GM04503 (cell line): Measurements from ENCODE around the gene ATRN.

Source experiments
- DNase-seq: peaks from one replicate; pipeline ENCODE4 v3.0.0-alpha.2; 2012; ENCODE audit warnings: low read depth

The ATRN gene

GRCh38 chr20:3678198-3678597 lies 207.4 kb downstream of the ATRN start:
- no peak for DNase-seq

- no peak for DNase-seq
Measured at GRCh38 chr20:3678856-3679720, 208.3 kb downstream of the ATRN start.

- DNase-seq, result peak; percentile 73
Measured at GRCh38 chr20:3679749-3680700, 209.2 kb downstream of the ATRN start.

- no peak for DNase-seq
Measured at GRCh38 chr20:3680701-3681351, 210.0 kb downstream of the ATRN start.

- DNase-seq, result no peak
Measured at GRCh38 chr20:3681352-3681930, 210.6 kb downstream of the ATRN start.

GRCh38 chr20:3681931-3682781 lies 211.3 kb downstream of the ATRN start, which contains the start of gene ADAM33:
TSS of gene ADAM33 (minus strand) at chr20:3682010. CDS start at chr20:3682004, 6 bp downstream.
- no peak for DNase-seq

GRCh38 chr20:3685341-3685740 lies 214.5 kb downstream of the ATRN start:
- DNase-seq, result no peak

GRCh38 chr20:3686421-3686820 lies 215.6 kb downstream of the ATRN start:
- DNase-seq, result no peak

GRCh38 chr20:3686867-3687321 lies 216.1 kb downstream of the ATRN start:
- DNase-seq, result peak; percentile 93

- DNase-seq, result peak; percentile 44
Measured at GRCh38 chr20:3687655-3688054, 216.8 kb downstream of the ATRN start.

GRCh38 chr20:3689978-3690377 lies 219.2 kb downstream of the ATRN start:
- no peak for DNase-seq

- DNase-seq, result no peak
Measured at GRCh38 chr20:3690413-3690812, 219.6 kb downstream of the ATRN start.

- no peak for DNase-seq
Measured at GRCh38 chr20:3691306-3691705, 220.5 kb downstream of the ATRN start.

GRCh38 chr20:3691897-3692296 lies 221.1 kb downstream of the ATRN start:
- no peak for DNase-seq

GRCh38 chr20:3692706-3693294 lies 222.0 kb downstream of the ATRN start:
- DNase-seq, result no peak

GRCh38 chr20:3693376-3693775 lies 222.6 kb downstream of the ATRN start:
- no peak for DNase-seq

GRCh38 chr20:3694864-3695263 lies 224.0 kb downstream of the ATRN start:
- no peak for DNase-seq

- DNase-seq, result no peak
Measured at GRCh38 chr20:3696200-3696599, 225.4 kb downstream of the ATRN start.

GRCh38 chr20:3696745-3697587 lies 226.1 kb downstream of the ATRN start:
- no peak for DNase-seq
